ENCODE data around the gene ATG4C.
"Not testable (repeated sequence)": the region's sequence is repeated elsewhere in the genome, so short reads cannot be mapped to it uniquely, and the experiment has no call there.

DNA sequence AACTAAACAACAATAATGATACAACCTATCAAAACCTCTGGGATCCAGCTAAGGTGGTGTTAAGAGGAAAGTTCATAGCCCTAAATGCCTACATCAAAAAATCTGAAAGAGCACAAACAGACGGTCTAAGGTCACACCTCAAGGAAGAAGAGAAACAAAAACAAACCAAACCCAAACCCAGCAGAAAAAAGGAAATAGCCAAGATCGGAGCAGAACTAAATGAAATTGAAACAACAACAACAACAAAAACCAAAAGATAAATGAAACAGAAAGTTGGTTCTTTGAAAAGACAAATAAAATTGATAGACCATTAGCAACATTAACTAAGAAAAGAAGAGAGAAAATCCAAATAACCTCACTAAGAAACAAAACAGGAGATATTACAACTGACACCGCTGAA is 43.2 kb upstream of the ATG4C start:
- TF ChIP-seq EZH2 (IDR thresholded peaks at IDR 0.05; ENCODE audit: insufficient read depth, poor library complexity, severe bottlenecking); EZH2phosphoT487 (IDR thresholded peaks at IDR 0.05; ENCODE audit: insufficient read depth, low read depth): not testable (repeated sequence)

Measured in GM23248 (cell line).